ENCODE measurements around the gene NUTM2F. TPM values are rescaled to one million over a fixed set of nuclear protein-coding genes. Genes with fewer than 3 reads are reported as not detected.

Gene NUTM2F
- total RNA-seq, 2 experiments from 2014 or later = not detected

Other genes with a start within 250 kb of the NUTM2F start
- gene PTPDC1, start 244.2 kb downstream of the NUTM2F start, total RNA-seq = 1 to 10 TPM; 5.2 to 5.7 TPM
- gene ZNF169, start 69.3 kb downstream of the NUTM2F start, total RNA-seq = 10 to 100 TPM in 1 of 2 experiments, 1 to 10 TPM in 1; 9.2 to 10.2 TPM
- not detected for gene PCAT7, start 226.4 kb upstream of the NUTM2F start, total RNA-seq

Data from activated CD4-positive, alpha-beta T cell treated with anti-CD3 and anti-CD28 coated beads, Interleukin-2, amount 10 ng/mL, durations not matched to agents 7 days and 5 days (primary cell).